Activated CD8-positive, alpha-beta T cell treated with anti-CD3 and anti-CD28 coated beads for 36 hours (primary cell): Measurements from ENCODE around the gene CKAP2L. TPM values are rescaled to one million over a fixed set of nuclear protein-coding genes. Genes with fewer than 3 reads are reported as not detected.

Source experiments
- ATAC-seq: fragments of 200-7000 bp; cut with Tn5 transposase; one replicate; pipeline ENCODE4 v1.10.0; 2021; ENCODE audit warnings: mild to moderate bottlenecking, moderate library complexity
- CTCF ChIA-PET: fragments of 350-600 bp; sonication (Branson Sonifier 250); formaldehyde crosslinking; loops from one replicate; lab custom pipeline; 2021; ENCODE audit warnings: antibody characterized with exemption; lab: Charles Lee
- POLR2A ChIA-PET: fragments of 350-600 bp; sonication (Branson Sonifier 250); formaldehyde crosslinking; loops from one replicate; lab custom pipeline; 2021; ENCODE audit warnings: antibody characterized with exemption; lab: Charles Lee
- DNase-seq: peaks from one replicate; pipeline ENCODE4 v3.0.0-alpha.2; 2020
- H3K27ac Mint-ChIP-seq: one replicate; pipeline ENCODE4 v1.8.0; 2021; ENCODE audit warnings: mild to moderate bottlenecking, mixed read lengths
- H3K27me3 Mint-ChIP-seq: one replicate; pipeline ENCODE4 v1.8.0; 2021; ENCODE audit warnings: mixed read lengths
- H3K36me3 Mint-ChIP-seq: one replicate; pipeline ENCODE4 v1.8.0; 2021; ENCODE audit warnings: low read depth, mixed read lengths
- H3K4me1 Mint-ChIP-seq: one replicate; pipeline ENCODE4 v1.8.0; 2021; ENCODE audit warnings: low read depth, mixed read lengths
- H3K4me3 Mint-ChIP-seq: one replicate; pipeline ENCODE4 v1.8.0; 2021; ENCODE audit warnings: mild to moderate bottlenecking, moderate library complexity, mixed read lengths
- H3K9me3 Mint-ChIP-seq: one replicate; pipeline ENCODE4 v1.8.0; 2021; ENCODE audit warnings: mixed read lengths
- CTCF ChIP-seq: fragments of 200-600 bp; IDR thresholded peaks from one replicate; pipeline ENCODE4 v1.8.0; 2022; ENCODE audit warnings: antibody characterized with exemption, mild to moderate bottlenecking
- intact Hi-C: fragments of 100-400 bp; cut with micrococcal nuclease; formaldehyde crosslinking; loops from one replicate; pipeline ENCODE4 v1.10.0; 2022
- total RNA-seq, 2 experiments: library from RNA; stranded (reverse); gene quantifications; one replicate each; pipeline ENCODE4 v1.2.3, GENCODE V29; 2021

Gene CKAP2L
- 10 to 100 TPM; 24.5 to 30.5 TPM for total RNA-seq

GRCh38 chr2:112764071-112765044 lies at the start of gene CKAP2L:
CKAP2L (minus strand) TSS chr2:112764609; CDS start chr2:112764598, 11 bp downstream.
- H3K9me3 Mint-ChIP-seq, result no peaks in the 10 kb centered on the region
- ATAC-seq (peak; percentile 98), DNase-seq (peak; percentile 99)
- POLR2A ChIA-PET, result no interaction called here
- H3K27ac Mint-ChIP-seq, result peak within 1 kb of the TSS; percentile 95
- no peaks in the 10 kb centered on the region for H3K27me3 Mint-ChIP-seq
- no peak for TF ChIP-seq CTCF
- H3K36me3 Mint-ChIP-seq, result peaks cover 12% of the 10 kb centered on the region
- H3K4me1 Mint-ChIP-seq, result peaks cover 19% of the 10 kb centered on the region
- H3K4me3 Mint-ChIP-seq, result peak within 1 kb of the TSS; percentile 97
- CTCF ChIA-PET, result interaction anchor here (2.2 to 2.5 kb wide), 2 partner anchors 121 to 177 kb away, joined by 10 to 15 read pairs; no protein-coding TSS in a partner anchor
- intact Hi-C loops, result no loop called here

- peaks cover 5% of the 10 kb centered on the region for H3K9me3 Mint-ChIP-seq
- no peak overlapping the region for H3K4me3 Mint-ChIP-seq
- no peak overlapping the region for H3K27ac Mint-ChIP-seq
- peaks cover 18% of the 10 kb centered on the region for H3K4me1 Mint-ChIP-seq
- intact Hi-C loops, result no loop called here
- DNase-seq, result no peak
- H3K27me3 Mint-ChIP-seq, result no peaks in the 10 kb centered on the region
- no peak for ATAC-seq
- no peak for TF ChIP-seq CTCF
- peaks cover 2% of the 10 kb centered on the region for H3K36me3 Mint-ChIP-seq
- ChIA-PET CTCF (no interaction called here), POLR2A (interaction anchor here (1.4 kb wide), 1 partner anchor 71 kb away, joined by 3 read pairs; no protein-coding TSS in a partner anchor)
Observed at GRCh38 chr2:112813280-112813966, 49.0 kb upstream of the CKAP2L start.

- Mint-ChIP-seq H3K36me3 (peaks cover 2% of the 10 kb centered on the region), H3K4me3 (no peak overlapping the region), H3K27ac (peak overlapping the region; percentile 47), H3K9me3 (peaks cover 7% of the 10 kb centered on the region), H3K27me3 (no peaks in the 10 kb centered on the region), H3K4me1 (peaks cover 18% of the 10 kb centered on the region)
- ATAC-seq (no peak), DNase-seq (no peak)
- intact Hi-C loops, result no loop called here
- POLR2A ChIA-PET, result interaction anchor here (1.3 to 1.4 kb wide), 2 partner anchors 12 to 72 kb away, joined by 3 read pairs; no protein-coding TSS in a partner anchor
- CTCF ChIA-PET, result interaction anchor here (1.3 to 1.4 kb wide), 2 partner anchors 10 to 70 kb away, joined by 3 read pairs; no protein-coding TSS in a partner anchor
- no peak for TF ChIP-seq CTCF
Observed at GRCh38 chr2:112812318-112813267, 48.2 kb upstream of the CKAP2L start.

GRCh38 chr2:112811841-112812306 lies 47.5 kb upstream of the CKAP2L start:
- CTCF ChIA-PET, result interaction anchor here (1.3 to 1.4 kb wide), 2 partner anchors 11 to 70 kb away, joined by 3 read pairs; no protein-coding TSS in a partner anchor
- intact Hi-C loops, result no loop called here

More at GRCh38 chr2:112811841-112812306, 47.5 kb upstream of the CKAP2L start:
- Mint-ChIP-seq H3K27ac (peak overlapping the region; percentile 47), H3K9me3 (peaks cover 11% of the 10 kb centered on the region), H3K4me1 (peaks cover 18% of the 10 kb centered on the region), H3K27me3 (no peaks in the 10 kb centered on the region), H3K4me3 (no peak overlapping the region), H3K36me3 (peaks cover 2% of the 10 kb centered on the region)
- ATAC-seq (peak; percentile 69), DNase-seq (no peak)
- POLR2A ChIA-PET, result interaction anchor here (1.3 to 1.4 kb wide), 2 partner anchors 11 to 73 kb away, joined by 3 read pairs; no protein-coding TSS in a partner anchor
- TF ChIP-seq CTCF, result no peak
